Brain microvascular endothelial cell (primary cell): ENCODE measurements around the gene SLC35F3.

Experiments used
- DNase-seq: peaks from one replicate; pipeline ENCODE4 v3.0.0-alpha.2; 2020
- H3K27ac ChIP-seq: fragments of 250-450 bp; sonication (Bioruptor Pico); 2 replicates; pipeline ENCODE4 v1.5.1; 2020; ENCODE audit warnings: mild to moderate bottlenecking, moderate library complexity
- H3K27me3 ChIP-seq: fragments of 250-450 bp; sonication (Bioruptor Pico); replicated peaks from 2 replicates; pipeline ENCODE4 v1.5.1; 2020; ENCODE audit warnings: mild to moderate bottlenecking
- H3K36me3 ChIP-seq: fragments of 250-450 bp; sonication (Bioruptor Pico); replicated peaks from 2 replicates; pipeline ENCODE4 v1.5.1; 2020; ENCODE audit warnings: mild to moderate bottlenecking
- H3K4me3 ChIP-seq: 2 replicates; pipeline ENCODE4 v1.5.1; 2011; ENCODE audit warnings: low read depth, mild to moderate bottlenecking, control low read depth, low read length, moderate library complexity
- in situ Hi-C: cut with HindIII; loops from 2 replicates; pipeline ENCODE4 v1.10.0; 2017; ENCODE audit warnings: low sequenced_read_pairs, low pct_ligation_motif_present
- TF ChIP-seq, protein P1 (sequence below): IDR thresholded peaks from 2 replicates; pipeline ENCODE4 v1.5.1; 2011; ENCODE audit warnings: low read depth, mild to moderate bottlenecking, moderate library complexity, low read length, control low read depth, inconsistent platforms; ENCODE audit errors: missing control alignments

SLC35F3 gene

DNA sequence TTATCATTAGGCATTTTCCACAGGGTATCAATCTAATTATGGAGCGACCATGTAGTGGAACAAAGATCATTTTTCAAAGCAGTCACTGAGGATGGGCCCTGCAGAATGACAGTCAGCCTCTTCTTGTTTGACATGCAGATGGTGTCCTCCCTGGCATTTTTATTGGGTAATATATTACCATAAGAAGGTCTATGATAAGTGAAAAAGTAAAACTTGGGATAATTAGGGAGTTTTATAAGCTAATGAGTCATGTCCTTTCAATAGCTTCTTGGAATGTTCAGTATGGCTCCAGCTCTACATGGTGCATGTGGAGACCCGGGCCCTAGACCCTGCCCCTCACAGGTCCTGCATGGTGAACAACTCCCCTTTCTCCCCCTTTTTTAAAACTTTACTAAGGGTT, 236.5 kb downstream of the SLC35F3 start:
- in situ Hi-C loops, result no loop called here
- no peak overlapping the region for H3K27ac ChIP-seq

DNA sequence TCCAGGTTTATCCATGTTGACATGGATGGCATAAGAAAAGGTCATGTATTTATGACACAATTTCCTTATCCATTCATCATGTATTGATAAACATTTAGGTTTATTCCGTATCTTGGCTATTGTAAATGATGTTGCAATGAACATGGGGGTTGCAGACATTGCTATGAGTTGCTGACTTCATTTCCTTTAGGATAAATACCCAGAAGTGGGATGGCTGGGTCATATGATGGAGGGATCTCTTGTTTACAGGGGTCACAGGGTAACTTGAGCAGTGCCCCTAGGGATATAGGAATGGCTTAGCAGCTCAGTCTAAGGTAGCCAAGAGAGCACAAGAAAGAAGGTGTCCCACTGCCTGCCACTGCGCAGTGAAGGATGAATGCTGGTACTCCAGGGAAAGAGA, 239.2 kb downstream of the SLC35F3 start:
- H3K27ac ChIP-seq, result no peak overlapping the region
- H3K4me3 ChIP-seq, result no peak overlapping the region
- TF ChIP-seq, protein P1, sequence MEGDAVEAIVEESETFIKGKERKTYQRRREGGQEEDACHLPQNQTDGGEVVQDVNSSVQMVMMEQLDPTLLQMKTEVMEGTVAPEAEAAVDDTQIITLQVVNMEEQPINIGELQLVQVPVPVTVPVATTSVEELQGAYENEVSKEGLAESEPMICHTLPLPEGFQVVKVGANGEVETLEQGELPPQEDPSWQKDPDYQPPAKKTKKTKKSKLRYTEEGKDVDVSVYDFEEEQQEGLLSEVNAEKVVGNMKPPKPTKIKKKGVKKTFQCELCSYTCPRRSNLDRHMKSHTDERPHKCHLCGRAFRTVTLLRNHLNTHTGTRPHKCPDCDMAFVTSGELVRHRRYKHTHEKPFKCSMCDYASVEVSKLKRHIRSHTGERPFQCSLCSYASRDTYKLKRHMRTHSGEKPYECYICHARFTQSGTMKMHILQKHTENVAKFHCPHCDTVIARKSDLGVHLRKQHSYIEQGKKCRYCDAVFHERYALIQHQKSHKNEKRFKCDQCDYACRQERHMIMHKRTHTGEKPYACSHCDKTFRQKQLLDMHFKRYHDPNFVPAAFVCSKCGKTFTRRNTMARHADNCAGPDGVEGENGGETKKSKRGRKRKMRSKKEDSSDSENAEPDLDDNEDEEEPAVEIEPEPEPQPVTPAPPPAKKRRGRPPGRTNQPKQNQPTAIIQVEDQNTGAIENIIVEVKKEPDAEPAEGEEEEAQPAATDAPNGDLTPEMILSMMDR, result no peak
- no peaks in the 10 kb centered on the region for H3K27me3 ChIP-seq
- in situ Hi-C loops, result no loop called here
- no peaks in the 10 kb centered on the region for H3K36me3 ChIP-seq
- DNase-seq, result no peak

More for the DNA sequence above, 236.5 kb downstream of the SLC35F3 start:
- Histone ChIP-seq H3K4me3 (no peak overlapping the region), H3K27me3 (no peaks in the 10 kb centered on the region), H3K36me3 (no peaks in the 10 kb centered on the region)
- TF ChIP-seq, protein P1, result no peak
- no peak for DNase-seq

DNA sequence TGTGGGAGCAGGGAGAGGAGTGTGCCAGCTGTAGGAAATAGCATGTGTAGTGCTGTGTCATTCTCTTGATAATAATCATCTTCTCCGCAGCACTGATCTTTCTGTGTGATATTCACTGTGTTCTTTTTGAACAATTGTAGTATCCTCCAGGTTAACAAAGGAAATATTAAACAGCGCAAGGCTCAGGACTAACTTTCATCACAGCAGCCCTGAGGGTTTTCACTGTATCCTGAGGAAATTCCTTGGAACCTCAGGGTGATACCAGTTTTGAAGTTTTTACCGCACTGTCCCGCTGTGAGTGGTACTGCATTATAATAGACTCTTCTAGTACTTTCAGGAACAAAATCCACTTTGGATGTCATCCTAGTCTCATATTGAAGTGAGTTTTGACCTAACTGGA, 240.4 kb downstream of the SLC35F3 start:
- in situ Hi-C loops, result no loop called here
- Histone ChIP-seq H3K27me3 (no peaks in the 10 kb centered on the region), H3K4me3 (no peak overlapping the region), H3K27ac (no peak overlapping the region), H3K36me3 (no peaks in the 10 kb centered on the region)
- DNase-seq, result no peak
- TF ChIP-seq, protein P1, result no peak

DNA sequence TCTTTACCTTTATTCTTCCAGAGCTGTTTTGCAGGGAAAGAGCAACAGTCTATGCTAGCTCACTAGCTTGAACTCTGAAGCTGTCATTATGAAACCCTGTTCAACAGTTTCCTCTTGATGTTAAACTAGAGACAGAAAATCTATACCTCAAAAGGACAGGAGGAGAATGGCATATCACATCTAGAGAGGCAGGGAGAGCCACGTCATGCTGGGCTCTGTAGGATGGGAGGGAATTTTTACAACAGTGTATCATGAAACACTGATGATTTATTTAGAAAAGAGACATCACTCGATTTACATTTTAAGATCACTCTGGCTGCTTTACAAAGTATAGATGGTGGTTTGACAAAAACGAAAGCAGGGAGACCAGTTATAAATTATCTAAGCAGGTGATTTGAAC, 243.9 kb downstream of the SLC35F3 start:
- DNase-seq, result no peak
- TF ChIP-seq, protein P1, result no peak
- in situ Hi-C loops, result no loop called here
- Histone ChIP-seq H3K27me3 (no peaks in the 10 kb centered on the region), H3K36me3 (no peaks in the 10 kb centered on the region), H3K27ac (no peak overlapping the region), H3K4me3 (no peak overlapping the region)

DNA sequence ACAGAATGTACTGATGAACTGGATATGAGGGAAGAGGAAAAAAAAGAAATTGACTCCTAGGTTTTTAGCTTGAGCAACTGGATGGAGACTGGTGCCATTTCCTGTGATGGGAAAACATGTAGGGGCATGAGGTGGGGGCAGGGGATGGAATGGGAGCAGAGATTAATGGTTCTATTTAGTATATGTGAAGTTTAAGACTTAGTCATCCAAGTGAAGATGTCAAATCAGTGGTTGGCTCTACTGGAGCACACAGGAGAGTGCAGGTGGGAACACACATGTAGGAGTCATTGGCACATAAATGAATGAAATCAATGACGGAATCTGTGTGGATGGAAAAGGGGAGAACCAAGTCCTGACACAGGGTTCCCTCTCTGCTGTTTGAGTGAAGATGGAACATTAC, 244.3 kb downstream of the SLC35F3 start:
- DNase-seq, result no peak
- Histone ChIP-seq H3K27ac (no peak overlapping the region), H3K27me3 (no peaks in the 10 kb centered on the region), H3K36me3 (no peaks in the 10 kb centered on the region), H3K4me3 (no peak overlapping the region)
- TF ChIP-seq, protein P1, result no peak
- in situ Hi-C loops, result no loop called here

DNA sequence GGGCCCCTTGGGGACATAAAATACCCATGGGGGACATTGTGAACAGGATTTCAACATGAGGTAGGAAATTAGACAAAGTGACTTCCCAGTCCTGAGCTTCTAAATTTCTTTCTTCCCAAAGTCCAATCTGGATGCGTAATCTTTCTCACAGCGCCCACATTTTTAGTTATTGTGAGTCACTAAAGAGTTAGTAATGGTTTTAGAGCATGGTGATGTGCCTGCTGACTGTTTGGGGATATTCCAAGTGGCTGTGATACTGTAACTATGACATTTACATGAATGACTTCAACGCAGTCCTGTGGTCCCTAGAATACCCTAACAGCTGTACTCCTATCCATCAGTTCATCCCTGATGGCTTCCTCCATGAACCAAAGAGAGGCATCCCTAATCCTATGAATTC, 244.7 kb downstream of the SLC35F3 start:
- in situ Hi-C loops, result no loop called here
- Histone ChIP-seq H3K27ac (no peak overlapping the region), H3K4me3 (no peak overlapping the region), H3K36me3 (no peaks in the 10 kb centered on the region), H3K27me3 (no peaks in the 10 kb centered on the region)
- no peak for DNase-seq
- TF ChIP-seq, protein P1, result no peak
